MM.1S (cell line): ENCODE data around the gene ZNF512.

Experiments used
- CTCF ChIP-seq: fragments of 300-600 bp; sonication (generic); IDR thresholded peaks from 2 replicates; pipeline ENCODE4 v1.5.1; 2016; ENCODE audit warnings: antibody characterized with exemption, low read length, mixed read lengths
- EZH2 ChIP-seq: fragments of 300-600 bp; sonication (generic); optimal IDR thresholded peaks from 2 replicates; pipeline ENCODE3; 2017; ENCODE audit warnings: low read depth, mild to moderate bottlenecking, antibody characterized with exemption, low read length, mixed read lengths
- EZH2phosphoT487 ChIP-seq: fragments of 300-600 bp; sonication (generic); IDR thresholded peaks from 2 replicates; pipeline ENCODE4 v1.6.1; 2018; ENCODE audit warnings: antibody characterized with exemption, low read length

GRCh38 chr2:27584597-27584996, 1.8 kb downstream of the ZNF512 start:
- TF ChIP-seq CTCF (no peak), EZH2phosphoT487 (no peak), EZH2 (no peak)
